ENCODE results near the gene CABYR.

The CABYR gene, protein sequence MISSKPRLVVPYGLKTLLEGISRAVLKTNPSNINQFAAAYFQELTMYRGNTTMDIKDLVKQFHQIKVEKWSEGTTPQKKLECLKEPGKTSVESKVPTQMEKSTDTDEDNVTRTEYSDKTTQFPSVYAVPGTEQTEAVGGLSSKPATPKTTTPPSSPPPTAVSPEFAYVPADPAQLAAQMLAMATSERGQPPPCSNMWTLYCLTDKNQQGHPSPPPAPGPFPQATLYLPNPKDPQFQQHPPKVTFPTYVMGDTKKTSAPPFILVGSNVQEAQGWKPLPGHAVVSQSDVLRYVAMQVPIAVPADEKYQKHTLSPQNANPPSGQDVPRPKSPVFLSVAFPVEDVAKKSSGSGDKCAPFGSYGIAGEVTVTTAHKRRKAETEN

DNA sequence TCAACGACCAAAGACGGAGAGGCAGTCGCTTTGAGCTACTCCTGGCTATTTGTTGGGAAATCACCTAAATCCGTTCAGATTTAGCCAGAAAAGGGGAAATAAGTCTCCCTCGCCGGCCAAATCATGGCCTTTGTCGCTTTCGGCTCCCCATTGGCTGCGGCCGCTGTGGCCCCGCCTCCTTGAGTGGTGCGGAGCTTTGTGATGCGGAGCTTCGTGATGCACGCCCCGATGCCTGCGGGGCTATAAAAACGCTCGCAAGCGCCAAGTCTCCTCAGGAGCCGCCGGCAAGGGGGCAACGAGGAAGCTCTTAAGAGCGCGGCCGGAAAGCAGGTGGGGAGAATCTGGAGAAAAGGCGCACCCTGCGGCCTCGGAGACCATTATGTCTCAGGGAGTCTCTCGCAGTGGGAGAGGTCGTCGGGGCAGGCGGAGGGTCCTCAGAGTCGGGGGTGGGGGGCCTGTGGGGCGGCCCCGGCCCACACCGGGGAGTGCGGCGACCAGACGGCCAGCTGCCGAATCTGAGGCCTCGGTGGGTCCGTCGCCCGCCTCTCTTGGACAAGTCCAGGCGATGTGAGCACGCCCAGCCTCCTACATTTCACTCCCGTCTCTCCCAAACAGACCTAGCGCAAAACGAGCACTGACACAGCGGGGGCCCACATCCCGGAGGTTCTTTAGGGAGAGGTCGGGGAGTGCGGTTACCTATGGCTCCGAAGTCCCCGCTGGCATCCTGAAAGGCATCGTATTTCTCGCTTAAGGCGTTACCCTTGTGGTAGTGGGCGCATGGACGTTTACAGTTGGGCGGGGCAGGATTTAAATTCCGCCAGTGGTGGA, at the start of gene CABYR:
Gene CABYR (plus strand): TSS at position 274 of the 828 bp plus-strand sequence. CDS start 4,053 bp downstream, outside the sequence.
- DNase-seq: peak; percentile 94

DNA sequence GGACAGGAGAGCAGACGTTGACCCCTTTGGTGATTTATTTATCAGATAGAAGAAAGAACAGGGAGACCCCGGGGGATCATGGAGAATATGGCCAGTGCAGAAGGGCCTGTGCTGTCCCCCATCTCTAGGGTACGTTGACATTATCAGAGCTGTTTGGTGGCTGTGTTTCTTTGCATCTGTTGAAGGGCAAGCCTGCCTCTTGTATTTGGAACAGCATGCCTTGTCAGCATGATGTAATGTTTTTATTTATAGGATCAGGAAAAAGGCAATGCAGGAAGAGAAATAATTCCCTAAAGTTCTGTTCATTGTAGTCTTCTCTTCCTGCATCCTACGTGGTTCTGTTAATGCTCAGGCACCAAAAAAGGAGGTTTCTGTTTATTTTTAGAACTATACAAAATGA, 49.8 kb upstream of the CABYR start:
- no peak for DNase-seq

DNA sequence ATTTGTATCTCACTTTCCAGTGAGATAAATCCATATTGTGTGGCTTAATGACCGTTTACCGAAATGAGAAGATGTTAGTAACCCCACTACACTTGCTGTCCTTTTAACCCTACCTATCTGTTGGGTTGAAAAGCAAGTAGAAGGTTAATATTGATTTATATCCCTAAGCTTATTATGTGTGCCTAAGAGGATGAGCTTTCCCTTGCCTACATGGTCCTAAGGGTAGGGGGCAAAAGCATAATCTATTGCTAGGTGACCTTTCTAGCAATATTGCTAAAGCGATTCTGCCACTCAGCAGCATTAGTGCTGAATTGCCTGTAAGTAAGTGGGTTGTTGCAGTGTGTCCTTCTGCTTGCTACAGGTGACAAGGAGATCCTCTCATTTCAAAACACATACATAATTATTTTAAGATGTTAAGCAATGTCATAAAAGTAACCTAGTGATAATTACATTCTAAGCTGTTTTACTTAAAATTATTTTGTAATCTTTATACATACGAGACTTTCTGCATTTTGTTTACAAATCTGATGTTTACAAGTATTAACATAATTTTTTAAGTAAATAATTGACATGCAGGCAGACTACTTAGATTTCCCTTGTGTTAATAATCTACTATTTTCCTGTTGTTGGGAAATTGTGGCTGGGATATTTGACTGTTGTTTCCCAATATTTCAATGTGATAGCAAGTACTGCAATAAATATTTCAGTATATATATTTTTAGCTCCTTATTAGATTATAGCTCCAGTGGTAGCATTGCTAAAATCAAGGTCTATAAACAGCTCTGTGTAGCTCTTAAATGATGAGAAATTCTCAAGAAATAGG, 49.1 kb upstream of the CABYR start:
- DNase-seq: no peak

DNA sequence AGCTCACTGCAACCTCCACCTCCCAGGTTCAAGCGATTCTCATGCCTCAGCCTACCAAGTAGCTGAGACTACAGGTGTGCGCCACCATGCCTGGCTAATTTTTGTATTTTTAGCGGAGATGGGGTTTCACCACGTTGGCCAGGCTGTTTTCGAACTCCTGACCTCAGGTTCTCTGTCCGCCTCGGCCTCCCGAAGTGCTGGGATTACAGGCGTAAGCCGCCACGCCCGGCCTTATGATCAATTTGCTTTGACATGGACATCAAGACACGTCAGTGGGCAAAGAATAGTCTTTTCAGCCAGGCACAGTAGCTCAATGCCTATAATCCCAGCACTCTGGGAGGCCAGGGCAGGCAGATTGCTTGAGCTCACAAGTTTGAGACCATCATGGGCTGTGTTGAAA, 48.0 kb upstream of the CABYR start:
- DNase-seq: no peak

DNA sequence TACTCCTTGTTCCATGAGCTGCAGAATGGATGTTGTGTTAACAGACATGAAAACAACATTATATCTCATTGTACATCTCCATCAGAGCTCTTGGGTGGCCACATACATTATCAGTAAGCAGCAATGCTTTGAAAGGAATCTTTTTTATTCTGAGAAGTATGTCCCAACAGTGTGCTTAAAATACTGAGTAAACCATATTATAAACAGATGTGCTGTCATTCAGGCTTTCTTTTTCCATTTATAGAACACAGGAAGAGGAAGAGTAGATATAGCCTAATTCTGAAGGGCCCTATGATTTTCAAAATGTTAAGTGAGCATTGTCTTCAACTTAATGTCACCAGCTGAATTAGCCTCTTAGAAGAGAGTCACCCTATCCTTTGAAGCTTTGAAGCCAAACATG, 44.3 kb upstream of the CABYR start:
- no peak for DNase-seq

DNA sequence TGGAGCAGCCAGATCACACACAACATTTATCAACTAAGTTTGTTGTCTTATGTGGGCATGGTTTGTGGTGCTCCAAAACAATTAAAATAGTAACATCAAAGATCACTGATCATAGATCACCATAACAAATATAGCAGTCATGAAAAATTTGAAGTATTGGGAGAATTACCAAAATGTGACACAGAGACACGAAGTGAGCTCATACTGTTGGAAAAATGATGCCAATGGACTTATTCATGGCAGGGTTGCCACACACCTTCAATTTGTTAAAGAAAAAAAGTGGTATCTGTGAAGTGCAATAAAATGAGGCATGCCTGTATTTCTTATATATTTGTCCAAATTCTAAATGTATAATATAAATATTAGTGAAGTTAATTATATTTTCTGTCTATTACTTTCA, 42.9 kb upstream of the CABYR start:
- peak; percentile 31 for DNase-seq

DNA sequence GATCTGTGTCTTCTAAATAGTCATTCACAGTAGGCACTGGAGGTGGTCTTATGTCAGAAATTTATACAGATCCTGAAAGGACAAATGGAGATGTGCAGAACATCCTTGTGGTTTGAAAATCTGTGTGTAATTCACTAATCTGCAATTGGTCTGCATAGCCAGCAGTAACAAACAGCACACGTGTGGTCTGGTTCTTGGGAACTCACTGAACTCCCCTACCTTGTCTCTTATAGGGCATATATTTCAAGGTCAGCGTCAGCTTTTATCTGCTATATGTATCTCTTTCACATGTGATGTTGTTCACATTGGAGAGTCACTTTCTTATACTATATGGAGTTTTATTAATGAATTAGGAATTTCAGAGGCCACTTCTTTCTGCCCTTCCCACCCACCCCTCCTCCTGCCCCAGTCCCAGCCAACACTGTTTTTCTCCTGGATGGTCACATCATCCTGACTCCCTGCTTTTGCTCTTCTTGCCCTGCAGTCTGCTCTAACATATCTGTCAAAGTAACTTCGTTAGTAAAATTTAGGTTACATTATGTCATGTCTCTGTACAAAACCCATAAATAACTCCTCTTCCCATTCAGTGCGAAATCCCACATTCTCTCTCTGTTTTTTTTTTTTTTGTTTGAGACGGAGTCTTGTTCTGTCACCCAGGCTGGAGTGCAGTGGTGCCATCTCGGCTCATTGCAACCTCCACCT, 35.4 kb upstream of the CABYR start:
- no peak for DNase-seq

DNA sequence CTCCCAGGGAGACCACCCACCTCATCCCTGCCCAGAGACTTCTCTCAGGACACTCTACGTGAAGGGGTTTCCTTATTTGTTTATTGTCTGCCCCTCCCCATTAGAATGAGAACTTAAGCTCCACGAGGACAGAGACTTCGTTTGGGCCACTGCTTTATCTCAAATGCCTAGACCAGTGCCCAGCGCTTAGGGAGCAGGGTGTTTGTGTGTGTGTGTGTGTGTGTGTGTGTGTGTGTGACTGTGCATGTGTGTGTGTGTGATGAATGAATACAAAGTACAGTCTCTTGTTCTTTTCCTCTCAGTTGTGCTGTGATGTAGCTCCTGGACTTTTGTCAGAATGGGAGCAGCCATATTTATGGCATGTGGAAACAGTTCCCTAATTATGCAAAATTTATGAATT, 34.4 kb upstream of the CABYR start:
- no peak for DNase-seq

DNA sequence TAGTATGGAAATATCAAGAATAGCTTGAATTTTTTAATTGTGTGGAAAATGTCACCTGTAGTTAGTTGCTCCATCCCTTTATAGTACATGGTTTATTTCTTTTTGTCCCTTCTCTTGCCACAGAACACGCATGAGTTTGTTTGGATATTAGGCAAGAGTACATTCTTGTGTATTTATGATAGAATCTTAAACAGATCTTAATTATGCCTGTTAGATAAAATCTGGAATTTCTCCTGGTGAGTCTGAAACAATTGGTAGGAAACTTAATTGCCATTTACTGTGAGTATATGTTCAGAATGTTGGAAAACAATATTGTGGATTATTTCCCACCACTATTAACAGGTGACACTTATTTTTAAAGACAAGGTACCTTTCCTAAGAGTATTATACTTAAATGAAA, 30.2 kb upstream of the CABYR start:
- DNase-seq: no peak

DNA sequence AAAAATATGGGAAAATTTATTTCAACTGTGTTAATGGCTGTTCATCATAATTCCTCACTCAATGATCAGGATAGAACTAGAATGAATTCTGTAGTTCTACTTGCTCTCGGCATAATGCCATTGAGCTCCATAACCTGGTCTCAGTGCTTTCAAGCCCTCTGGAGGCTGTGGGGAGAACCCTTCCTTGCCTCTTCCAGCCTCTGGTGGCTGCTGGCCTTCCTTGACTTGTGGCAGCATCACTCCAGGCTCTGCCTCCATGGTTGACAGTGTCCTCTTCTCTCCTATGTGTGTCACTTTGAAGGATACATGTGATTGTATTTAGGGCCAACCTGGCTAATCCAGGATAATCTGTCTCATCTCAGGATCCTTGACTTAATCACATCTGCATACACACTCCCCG, 26.9 kb upstream of the CABYR start:
- DNase-seq: no peak

DNA sequence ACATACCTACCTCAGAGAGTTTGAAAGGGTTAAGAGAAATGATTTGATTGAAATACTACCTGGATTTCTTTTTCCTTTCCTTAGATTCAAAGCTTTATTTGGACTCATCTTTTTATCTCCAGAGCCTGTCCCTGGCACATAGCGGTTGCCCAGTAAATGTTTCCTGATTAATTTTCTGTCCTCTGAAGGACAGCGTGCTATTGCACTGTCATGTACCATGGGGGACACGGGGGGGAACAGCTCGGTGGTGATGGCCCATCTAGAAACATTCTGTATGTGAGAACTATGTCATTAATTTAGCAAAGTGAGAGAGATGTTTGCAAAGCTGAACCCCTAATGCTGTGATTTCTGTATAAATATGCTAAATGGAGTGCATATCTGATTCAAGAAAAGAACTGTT, 26.4 kb upstream of the CABYR start:
- DNase-seq: no peak

DNA sequence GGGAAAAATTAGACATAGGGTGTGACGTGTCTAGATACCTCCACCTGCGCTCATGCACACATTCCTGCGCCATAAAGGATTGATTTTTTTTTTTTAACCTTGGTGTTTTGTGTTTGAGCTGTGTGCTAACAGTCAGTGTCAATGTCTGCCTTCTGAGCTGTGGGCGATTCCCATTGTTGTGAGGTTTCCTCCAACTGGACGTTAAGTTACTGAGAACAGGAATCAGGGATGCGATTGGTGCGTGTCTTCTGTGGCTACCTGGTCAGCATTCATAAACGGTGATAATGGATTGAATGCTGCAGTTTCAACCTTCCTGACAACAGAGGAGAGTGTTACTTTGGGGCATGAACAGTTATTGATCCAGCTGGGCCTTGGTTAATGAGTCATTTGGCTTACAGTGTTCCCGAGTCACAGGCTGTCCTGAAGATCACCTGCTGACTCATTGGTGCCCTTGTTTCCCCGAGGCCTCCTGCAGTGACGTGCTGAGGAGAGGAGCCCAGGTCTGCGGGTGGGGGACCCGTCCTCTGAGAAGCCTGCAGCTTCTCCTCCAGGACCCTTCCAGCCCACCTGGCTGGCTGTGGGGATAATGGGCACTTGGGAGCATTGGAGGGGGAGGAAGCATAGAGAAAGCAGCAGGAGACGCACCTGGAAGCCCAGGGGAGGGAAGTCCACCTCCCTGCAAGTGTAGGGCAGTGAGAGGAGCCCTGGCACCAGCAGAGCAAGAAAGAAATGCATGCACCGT, 25.8 kb upstream of the CABYR start:
- peak; percentile 58 for DNase-seq

DNA sequence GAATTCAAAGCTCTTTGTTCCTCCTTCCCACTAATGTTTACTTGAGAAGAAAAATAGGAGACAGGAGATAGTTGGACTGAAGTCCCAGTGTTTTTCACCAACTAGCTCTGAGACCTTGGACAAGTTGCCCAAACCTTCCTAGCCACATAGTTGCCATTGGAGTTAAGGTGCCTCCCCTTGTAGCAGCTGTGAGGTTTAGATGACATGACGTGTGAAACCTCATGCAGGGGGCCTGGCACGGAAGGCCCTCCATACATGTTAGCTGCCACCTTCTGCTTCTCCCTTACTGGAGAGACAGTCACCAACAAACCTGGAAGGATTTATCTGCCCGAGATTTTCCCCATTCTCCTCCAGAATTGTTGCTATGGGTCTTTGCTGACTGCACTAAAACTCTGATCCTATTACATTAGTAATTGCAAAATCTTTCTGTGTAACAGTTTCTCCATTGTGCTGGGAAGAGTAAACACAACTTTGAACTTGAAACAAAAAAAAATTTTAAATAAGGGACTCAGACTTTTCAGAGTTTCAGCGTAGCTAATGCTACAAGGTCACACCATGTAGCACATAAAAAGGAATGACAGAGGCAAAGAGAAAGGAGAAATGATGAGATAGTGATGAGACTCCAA, 23.8 kb upstream of the CABYR start:
- DNase-seq: no peak

DNA sequence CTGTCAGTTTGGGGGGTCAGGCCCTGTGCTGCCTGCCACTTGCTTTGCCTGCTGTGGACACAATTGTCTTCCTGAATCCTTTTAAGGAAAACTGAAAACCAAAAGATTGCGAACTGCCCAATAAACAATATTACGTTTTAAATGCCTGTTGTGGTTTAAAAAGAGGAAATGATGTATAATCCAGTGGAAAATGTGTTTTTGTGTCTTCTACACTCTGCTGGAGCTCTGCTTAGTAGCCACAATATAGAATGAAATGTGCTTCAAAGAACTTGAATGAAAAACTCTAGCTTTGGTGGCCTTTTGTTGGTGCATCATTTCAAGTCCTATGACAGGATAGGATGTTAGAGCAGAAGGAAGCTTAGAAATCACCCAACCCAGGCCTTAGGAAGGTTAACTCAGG, 23.2 kb upstream of the CABYR start:
- no peak for DNase-seq

DNA sequence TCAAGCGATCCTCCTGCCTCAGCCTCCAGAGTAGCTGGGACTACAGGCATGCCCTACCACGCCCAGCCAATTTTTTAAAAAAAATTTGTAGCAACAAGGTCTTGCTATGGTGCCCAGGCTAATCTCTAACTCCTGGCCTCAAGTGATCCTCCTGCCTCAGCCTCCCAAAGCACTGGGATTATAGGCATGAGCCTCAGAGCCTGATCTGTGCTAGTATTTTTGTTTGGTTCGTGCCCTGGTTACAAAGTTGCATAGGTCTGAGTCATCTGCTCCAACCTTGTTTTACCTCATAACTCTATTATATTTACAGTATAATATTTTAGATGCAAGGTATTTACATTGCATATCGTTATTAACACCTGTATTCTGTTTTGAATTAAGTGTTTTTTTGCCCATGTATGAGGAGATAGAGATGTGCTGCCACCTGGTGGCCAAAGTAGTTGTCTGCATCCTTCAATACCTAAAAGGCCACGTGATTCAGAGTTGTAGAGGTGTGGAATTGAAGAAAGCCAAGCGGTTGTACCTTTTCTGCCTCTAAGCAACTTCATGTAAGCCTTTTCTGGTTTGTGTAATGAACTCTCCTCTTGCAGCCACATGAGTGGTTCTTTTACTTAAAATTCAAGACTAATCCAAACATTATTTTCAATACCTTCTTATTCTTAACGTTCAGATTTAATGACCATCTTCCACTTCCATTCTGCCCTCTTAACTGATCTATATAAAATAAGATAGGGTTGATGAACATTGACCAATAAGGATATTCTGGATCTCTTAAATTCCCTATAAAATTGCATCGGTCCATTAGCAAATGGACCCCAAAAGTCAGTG, 19.9 kb upstream of the CABYR start:
- peak; percentile 73 for DNase-seq

DNA sequence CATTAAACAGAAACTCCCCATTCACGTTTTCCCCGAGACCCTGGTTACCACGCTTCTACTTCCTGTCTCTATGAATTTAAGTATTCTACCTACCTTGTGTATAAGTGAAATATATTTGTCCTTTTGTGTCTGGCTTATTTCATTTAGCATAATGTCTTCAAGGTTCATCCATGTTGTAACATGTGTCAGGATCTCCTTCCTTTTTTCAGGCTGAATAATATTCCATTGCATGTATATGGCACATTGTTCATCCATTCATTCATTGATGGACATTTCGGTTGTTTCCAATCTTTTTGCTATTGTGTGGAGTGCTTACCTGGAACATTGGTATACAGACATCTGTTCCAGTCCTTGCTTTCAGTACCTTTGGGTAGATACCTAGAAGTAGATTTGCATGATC, 18.2 kb upstream of the CABYR start:
- no peak for DNase-seq

DNA sequence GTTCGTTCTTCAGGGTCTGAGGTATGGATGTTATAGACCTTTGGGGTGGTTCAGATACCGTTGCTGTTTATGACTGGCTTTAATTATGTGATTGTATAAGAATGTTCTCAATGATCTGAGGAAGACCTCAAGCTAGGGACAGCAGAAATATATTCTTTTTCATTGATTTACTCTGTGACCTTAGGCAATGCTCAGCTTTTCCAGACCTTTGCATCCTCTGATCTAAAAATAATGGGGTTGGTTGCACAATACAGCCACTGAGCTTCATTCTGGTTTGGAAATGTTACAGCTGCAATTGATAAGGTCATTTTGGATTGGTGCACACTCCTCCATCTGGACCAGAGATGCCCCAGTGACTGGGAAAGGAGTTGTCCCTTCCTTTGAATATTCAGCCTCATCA, 17.2 kb upstream of the CABYR start:
- no peak for DNase-seq

DNA sequence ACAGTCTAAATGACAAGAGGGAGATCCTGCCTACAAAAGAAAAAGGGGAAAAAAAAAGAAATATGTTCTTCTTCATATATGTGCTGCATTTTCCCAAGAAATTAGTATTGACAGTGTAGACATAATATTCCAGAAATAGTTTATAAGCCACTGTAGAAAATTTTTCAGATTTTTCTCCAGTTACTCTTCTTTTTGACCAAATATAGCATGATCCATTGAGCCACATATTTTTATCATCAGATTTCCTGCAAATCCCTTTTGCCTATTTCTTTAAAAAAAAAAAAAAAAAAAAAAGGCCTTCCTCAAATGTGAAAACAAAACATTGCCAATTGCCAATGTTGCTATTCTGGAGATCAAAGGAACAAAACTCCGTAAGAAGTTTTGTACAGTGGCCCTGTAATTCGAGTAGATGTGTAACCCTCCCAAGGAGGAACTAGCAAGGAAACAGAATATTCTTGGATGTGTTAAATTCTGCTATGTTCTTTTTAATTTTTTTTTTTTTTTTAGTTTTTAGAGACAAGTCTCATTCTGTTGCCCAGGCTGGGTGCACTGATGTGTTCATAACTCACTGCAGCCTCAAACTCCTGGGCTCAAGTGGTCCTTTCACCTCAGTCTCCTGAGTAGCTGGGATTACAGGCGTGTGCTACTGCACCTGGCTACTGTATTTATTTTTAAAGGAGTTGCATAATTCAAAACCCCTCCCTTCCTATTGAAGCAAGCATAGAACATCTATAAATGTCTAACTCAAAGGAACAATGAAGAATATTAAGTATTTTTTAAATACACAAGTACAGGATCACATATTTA, 12.5 kb upstream of the CABYR start:
- peak; percentile 19 for DNase-seq

DNA sequence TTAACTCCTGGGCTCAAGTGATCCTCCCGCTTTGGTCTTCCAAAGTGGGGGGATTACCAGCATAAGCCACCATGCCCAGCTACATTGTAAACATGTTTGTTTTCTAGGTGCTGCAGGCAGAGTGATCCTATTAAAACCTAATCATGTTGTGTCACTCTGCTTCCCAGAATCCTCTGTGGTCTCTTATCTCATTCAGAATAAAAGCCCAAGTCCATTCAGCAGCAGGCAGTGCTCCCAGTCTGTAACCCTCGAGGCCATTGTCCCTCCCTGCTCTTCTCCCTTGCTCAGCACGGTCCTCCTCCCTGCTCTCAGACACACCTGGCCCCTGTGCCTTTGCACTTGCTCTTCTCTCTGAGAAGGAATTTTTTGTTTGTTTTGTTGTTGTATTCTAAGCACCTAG, 11.1 kb upstream of the CABYR start:
- DNase-seq: no peak

DNA sequence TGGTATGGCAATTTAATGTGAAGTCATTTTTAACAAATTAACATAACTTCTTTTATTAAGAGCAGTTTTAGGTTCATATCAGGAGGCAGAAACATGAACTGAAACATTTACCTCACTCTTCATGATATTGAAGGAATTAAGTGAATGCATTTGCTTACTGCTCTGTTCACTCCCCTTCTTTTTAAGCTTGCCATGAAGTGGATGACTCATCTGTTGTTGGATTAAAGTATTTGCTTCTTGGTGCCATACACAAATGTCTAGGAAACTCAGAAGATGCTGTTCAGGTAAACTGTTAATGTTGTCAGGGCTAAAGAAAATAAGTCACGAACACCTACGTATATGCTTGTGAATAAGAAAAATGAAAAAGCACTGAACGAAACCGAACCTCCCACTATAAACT, 10.2 kb upstream of the CABYR start:
- DNase-seq: no peak

All from EL (cell line).